Measurements from ENCODE around the gene XRCC3.

The XRCC3 gene

GRCh38 chr14:103700753-103701490, 14.3 kb downstream of the XRCC3 start:
- no peak for DNase-seq
- Histone ChIP-seq H3K36me3 (peaks cover 87% of the 10 kb centered on the region), H3K9me3 (ENCODE audit: severe bottlenecking) (no peaks in the 10 kb centered on the region), H3K27ac (no peak overlapping the region), H3K4me3 (ENCODE audit: low read depth, low read length) (no peak overlapping the region), H3K27me3 (ENCODE audit: insufficient read depth, low read depth, severe bottlenecking) (no peaks in the 10 kb centered on the region)
- TF ChIP-seq CTCF (IDR thresholded peaks at IDR 0.05; ENCODE audit: low read depth, low read length), result no peak

GRCh38 chr14:103699901-103700752, 15.1 kb downstream of the XRCC3 start:
- H3K9me3 ChIP-seq (ENCODE audit: severe bottlenecking), result no peaks in the 10 kb centered on the region
- H3K27ac ChIP-seq, result no peak overlapping the region
- TF ChIP-seq CTCF (IDR thresholded peaks at IDR 0.05; ENCODE audit: low read depth, low read length), result no peak
- H3K27me3 ChIP-seq (ENCODE audit: insufficient read depth, low read depth, severe bottlenecking), result no peaks in the 10 kb centered on the region
- no peak for DNase-seq
- H3K36me3 ChIP-seq, result peaks cover 79% of the 10 kb centered on the region
- no peak overlapping the region for H3K4me3 ChIP-seq (ENCODE audit: low read depth, low read length)

- no peaks in the 10 kb centered on the region for H3K27me3 ChIP-seq (ENCODE audit: insufficient read depth, low read depth, severe bottlenecking)
- no peak overlapping the region for H3K27ac ChIP-seq
- TF ChIP-seq CTCF (IDR thresholded peaks at IDR 0.05; ENCODE audit: low read depth, low read length), result no peak
- H3K36me3 ChIP-seq, result peaks cover 79% of the 10 kb centered on the region
- no peak for DNase-seq
- H3K4me3 ChIP-seq (ENCODE audit: low read depth, low read length), result no peak overlapping the region
- no peaks in the 10 kb centered on the region for H3K9me3 ChIP-seq (ENCODE audit: severe bottlenecking)
Measured at GRCh38 chr14:103699261-103699661, 16.0 kb downstream of the XRCC3 start.

- peaks cover 79% of the 10 kb centered on the region for H3K36me3 ChIP-seq
- H3K9me3 ChIP-seq (ENCODE audit: severe bottlenecking), result no peaks in the 10 kb centered on the region
- DNase-seq, result no peak
- no peak overlapping the region for H3K4me3 ChIP-seq (ENCODE audit: low read depth, low read length)
- no peaks in the 10 kb centered on the region for H3K27me3 ChIP-seq (ENCODE audit: insufficient read depth, low read depth, severe bottlenecking)
- TF ChIP-seq CTCF (IDR thresholded peaks at IDR 0.05; ENCODE audit: low read depth, low read length), result no peak
- no peak overlapping the region for H3K27ac ChIP-seq
Measured at GRCh38 chr14:103698380-103699260, 16.6 kb downstream of the XRCC3 start.

- no peak for TF ChIP-seq CTCF (IDR thresholded peaks at IDR 0.05; ENCODE audit: low read depth, low read length)
- Histone ChIP-seq H3K27ac (no peak overlapping the region), H3K9me3 (ENCODE audit: severe bottlenecking) (no peaks in the 10 kb centered on the region), H3K27me3 (ENCODE audit: insufficient read depth, low read depth, severe bottlenecking) (no peaks in the 10 kb centered on the region), H3K36me3 (peaks cover 79% of the 10 kb centered on the region), H3K4me3 (ENCODE audit: low read depth, low read length) (no peak overlapping the region)
- no peak for DNase-seq
Measured at GRCh38 chr14:103697603-103698379, 17.5 kb downstream of the XRCC3 start.
